Activated naive CD4-positive, alpha-beta T cell treated with anti-CD3 and anti-CD28 coated beads, Interleukin-2, amount 50 U/mL, for 24 hours (primary cell): Measurements from ENCODE around the gene ZNF462.
"Not testable (repeated sequence)": the region's sequence is repeated elsewhere in the genome, so short reads cannot be mapped to it uniquely, and the experiment has no call there.

Experiments used
- H3K27ac Mint-ChIP-seq: one replicate; pipeline ENCODE4 v1.8.0; 2021; ENCODE audit warnings: mild to moderate bottlenecking, mixed read lengths
- H3K27me3 Mint-ChIP-seq: one replicate; pipeline ENCODE4 v1.8.0; 2021; ENCODE audit warnings: mixed read lengths
- H3K36me3 Mint-ChIP-seq: one replicate; pipeline ENCODE4 v1.8.0; 2021; ENCODE audit warnings: mixed read lengths
- H3K4me1 Mint-ChIP-seq: one replicate; pipeline ENCODE4 v1.8.0; 2021; ENCODE audit warnings: mixed read lengths
- H3K4me3 Mint-ChIP-seq: one replicate; pipeline ENCODE4 v1.8.0; 2021; ENCODE audit warnings: mild to moderate bottlenecking, mixed read lengths
- H3K9me3 Mint-ChIP-seq: one replicate; pipeline ENCODE4 v1.8.0; 2021; ENCODE audit warnings: mixed read lengths

Gene ZNF462

DNA sequence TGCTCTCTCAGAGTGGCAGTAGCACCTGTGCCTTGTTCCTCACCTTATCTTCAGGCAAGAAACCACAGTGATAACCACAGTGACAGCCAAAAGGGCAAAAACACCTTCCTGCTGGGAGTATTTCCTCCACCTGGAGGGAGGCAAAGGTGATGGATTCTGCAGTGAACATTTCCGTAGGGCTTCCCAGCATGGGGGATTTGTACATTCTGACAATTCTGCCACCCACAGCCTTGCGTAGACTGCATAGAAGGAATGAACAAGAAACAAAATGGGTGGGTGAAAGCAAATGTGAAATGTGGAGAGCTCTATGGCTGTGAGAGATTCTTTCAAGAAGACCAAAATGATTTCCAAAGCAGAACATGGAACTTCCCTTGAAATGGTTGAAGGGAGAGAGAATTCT is 111.4 kb downstream of the ZNF462 start:
- H3K27ac Mint-ChIP-seq, result no peak overlapping the region
- no peaks in the 10 kb centered on the region for H3K4me1 Mint-ChIP-seq
- no peaks in the 10 kb centered on the region for H3K27me3 Mint-ChIP-seq
- H3K9me3 Mint-ChIP-seq, result no peaks in the 10 kb centered on the region
- H3K36me3 Mint-ChIP-seq, result no peaks in the 10 kb centered on the region
- no peak overlapping the region for H3K4me3 Mint-ChIP-seq

DNA sequence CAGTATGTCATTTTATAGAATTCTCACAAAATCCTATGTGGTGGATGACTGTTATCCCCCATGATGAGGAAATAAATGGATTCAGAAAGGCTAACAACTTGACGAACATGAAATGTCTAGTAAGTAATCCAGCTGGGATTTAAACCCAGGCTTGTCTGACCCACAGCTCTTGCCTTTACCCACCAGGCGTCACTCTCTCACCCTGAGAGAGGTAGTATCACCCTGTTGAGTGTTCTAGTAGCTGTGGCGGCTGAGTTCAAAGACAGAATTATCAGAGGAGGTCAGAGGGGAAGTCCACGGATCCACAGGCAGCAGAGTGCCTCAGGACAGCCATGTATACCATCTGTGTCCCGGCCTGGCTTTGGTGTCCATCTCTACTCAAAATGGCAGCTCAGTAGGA is 113.8 kb downstream of the ZNF462 start:
- Mint-ChIP-seq H3K9me3 (no peaks in the 10 kb centered on the region), H3K27ac (no peak overlapping the region), H3K4me3 (no peak overlapping the region), H3K36me3 (no peaks in the 10 kb centered on the region), H3K27me3 (no peaks in the 10 kb centered on the region), H3K4me1 (no peaks in the 10 kb centered on the region)

DNA sequence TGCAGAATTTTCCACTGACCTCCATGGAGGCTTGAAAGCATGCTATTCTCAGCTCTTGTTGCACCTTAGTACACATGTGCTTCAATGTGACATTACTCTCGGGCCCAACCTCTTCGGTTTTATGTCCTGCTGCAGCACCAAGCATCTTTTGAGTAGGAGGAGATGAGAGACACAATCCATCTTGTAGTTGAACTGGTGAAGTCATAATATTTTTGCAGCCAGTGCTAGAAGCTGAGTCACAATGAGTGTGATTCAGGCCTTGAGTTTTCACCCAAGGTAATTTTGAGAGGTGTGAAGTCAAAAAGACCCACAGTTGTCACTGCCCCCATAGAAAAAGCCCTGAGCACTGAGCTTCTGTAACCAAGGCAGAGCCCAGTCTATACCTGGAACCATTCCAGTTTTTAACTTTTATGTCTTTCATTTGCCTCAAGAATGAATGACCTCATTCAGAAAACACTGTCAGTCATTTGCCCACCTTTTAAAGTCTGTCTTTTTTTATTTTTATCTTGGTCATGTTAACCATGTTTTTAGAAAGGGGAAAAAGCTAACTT is 117.7 kb downstream of the ZNF462 start:
- no peak overlapping the region for H3K27ac Mint-ChIP-seq
- H3K4me1 Mint-ChIP-seq, result no peaks in the 10 kb centered on the region
- no peaks in the 10 kb centered on the region for H3K36me3 Mint-ChIP-seq
- H3K9me3 Mint-ChIP-seq, result no peaks in the 10 kb centered on the region
- H3K27me3 Mint-ChIP-seq, result no peaks in the 10 kb centered on the region
- H3K4me3 Mint-ChIP-seq, result no peak overlapping the region

DNA sequence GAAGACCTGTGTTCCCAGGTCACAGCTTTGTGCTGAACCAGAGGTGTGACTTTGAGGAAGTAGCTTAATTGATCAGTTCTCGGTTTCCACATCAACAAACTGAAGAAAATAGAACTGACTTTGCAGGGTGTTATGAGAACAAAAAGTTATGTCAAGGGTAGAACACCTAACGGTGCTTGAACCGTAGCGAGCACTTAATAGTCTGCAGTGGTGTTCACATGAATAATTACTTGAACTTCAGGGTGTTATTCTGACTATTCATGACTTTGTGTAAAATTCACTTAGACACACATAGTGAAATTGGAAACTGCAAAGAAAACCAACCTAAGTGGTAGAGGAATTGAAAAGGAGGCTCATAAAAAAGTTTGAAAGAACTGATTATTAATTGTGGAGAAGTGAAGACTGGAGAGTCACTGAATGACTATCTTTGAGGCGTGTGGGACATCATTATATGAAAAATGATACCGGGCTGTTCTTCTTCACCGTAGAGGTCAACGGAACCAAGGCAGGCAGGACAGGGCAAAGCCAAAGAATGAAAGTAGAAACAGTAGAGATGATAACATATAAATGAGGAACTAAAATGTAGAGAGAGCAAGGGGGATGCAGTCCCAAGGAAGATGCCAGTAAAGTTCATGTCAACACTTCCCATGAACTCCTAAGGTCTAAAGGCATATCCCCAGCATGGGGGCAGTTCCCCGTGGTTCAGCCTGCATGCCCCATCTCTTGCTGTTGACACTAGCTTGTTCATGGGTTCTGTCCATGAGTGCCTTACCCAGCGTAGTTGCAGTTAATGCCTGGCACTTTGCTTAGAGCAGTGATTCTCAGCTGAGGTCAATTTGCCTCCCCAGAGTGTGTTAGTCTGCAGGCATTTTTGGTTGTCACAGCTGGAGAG is 118.7 kb downstream of the ZNF462 start:
- H3K4me1 Mint-ChIP-seq, result no peaks in the 10 kb centered on the region
- H3K9me3 Mint-ChIP-seq, result no peaks in the 10 kb centered on the region
- H3K36me3 Mint-ChIP-seq, result no peaks in the 10 kb centered on the region
- no peak overlapping the region for H3K27ac Mint-ChIP-seq
- H3K27me3 Mint-ChIP-seq, result no peaks in the 10 kb centered on the region
- no peak overlapping the region for H3K4me3 Mint-ChIP-seq

DNA sequence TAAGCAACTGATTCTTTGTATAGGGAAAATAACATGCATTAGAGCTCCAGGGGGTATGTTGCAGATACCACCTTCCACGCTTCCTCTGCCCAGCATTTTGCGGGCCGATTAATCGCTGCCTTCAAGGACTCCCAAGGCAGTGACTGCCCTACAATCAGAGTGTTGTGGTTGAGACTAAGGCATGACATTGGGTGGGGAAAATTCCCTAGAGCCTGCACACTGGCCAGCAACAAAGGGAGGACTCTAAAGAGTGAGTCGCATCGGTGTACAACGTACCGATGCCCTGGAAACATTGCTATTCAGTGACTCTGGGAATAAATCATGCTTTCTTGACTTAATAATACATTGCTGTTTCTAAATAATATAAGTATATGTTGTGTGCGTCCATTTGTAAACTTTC is 119.7 kb downstream of the ZNF462 start:
- H3K27ac Mint-ChIP-seq, result no peak overlapping the region
- H3K4me3 Mint-ChIP-seq, result no peak overlapping the region
- H3K4me1 Mint-ChIP-seq, result no peaks in the 10 kb centered on the region
- H3K36me3 Mint-ChIP-seq, result no peaks in the 10 kb centered on the region
- H3K9me3 Mint-ChIP-seq, result no peaks in the 10 kb centered on the region
- no peaks in the 10 kb centered on the region for H3K27me3 Mint-ChIP-seq

DNA sequence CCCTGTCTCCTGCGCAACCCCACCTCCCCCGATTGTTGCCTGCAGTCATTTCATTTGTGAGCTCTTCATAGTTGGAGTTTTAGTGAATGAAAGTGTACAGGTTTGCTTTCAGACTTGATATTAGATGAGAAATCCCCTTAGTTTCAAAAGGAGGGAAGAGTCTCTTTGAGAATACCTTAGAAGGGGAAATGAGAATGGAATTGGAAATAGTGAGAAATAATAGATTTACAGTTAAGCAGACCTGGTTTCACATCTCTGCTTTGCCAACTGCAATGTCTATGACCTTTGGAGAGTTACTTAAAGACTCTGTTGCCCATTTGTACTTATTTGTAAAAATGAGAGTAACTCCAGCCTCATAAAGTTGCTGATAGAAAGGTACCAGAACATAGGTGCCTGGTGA is 120.4 kb downstream of the ZNF462 start:
- Mint-ChIP-seq H3K27me3 (no peaks in the 10 kb centered on the region), H3K9me3 (peaks cover 4% of the 10 kb centered on the region), H3K27ac (no peak overlapping the region), H3K4me3 (no peak overlapping the region), H3K36me3 (no peaks in the 10 kb centered on the region), H3K4me1 (no peaks in the 10 kb centered on the region)

DNA sequence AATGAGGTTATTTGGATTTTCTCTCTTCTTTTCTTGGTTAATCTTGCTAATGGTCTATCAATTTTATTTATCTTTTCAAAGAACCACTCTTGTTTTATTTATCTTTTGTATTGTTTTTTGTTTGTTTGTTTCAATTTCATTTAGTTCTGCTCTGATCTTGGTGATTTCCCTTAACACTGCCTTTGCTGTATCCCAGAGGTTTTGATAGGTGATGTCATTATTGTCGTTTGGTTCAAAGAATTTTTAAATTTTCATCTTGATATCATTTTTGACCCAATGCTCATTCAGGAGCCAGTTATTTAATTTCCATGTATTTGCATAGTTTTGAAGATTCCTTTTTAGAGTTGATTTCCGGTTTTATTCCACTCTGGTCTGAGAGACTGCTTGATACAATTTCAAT is 126.9 kb downstream of the ZNF462 start:
- not testable (repeated sequence) for H3K36me3 Mint-ChIP-seq, H3K4me3 Mint-ChIP-seq, H3K4me1 Mint-ChIP-seq, H3K27ac Mint-ChIP-seq, H3K27me3 Mint-ChIP-seq
- peaks cover 11% of the 10 kb centered on the region for H3K9me3 Mint-ChIP-seq

DNA sequence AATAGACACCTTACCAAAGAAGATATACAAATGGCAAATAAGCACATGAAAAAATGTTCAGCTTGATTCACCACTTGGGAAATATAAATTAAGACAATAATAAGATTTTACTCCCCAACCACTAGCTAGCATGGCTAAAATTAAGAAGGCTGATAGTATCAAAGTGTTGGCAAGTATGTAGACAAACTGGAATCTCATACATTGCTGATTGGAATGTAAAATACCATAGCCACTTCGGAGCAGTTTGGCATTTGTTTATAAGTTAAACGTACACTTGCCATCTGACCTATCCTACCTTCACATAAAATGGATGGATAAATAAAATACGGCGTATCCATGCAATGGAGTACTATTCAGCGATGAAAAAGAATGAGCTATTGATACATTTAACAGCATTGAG is 129.2 kb downstream of the ZNF462 start:
- Mint-ChIP-seq H3K27ac (no peak overlapping the region), H3K36me3 (no peaks in the 10 kb centered on the region), H3K4me1 (no peaks in the 10 kb centered on the region), H3K9me3 (peaks cover 15% of the 10 kb centered on the region), H3K4me3 (no peak overlapping the region), H3K27me3 (peaks cover 10% of the 10 kb centered on the region)

DNA sequence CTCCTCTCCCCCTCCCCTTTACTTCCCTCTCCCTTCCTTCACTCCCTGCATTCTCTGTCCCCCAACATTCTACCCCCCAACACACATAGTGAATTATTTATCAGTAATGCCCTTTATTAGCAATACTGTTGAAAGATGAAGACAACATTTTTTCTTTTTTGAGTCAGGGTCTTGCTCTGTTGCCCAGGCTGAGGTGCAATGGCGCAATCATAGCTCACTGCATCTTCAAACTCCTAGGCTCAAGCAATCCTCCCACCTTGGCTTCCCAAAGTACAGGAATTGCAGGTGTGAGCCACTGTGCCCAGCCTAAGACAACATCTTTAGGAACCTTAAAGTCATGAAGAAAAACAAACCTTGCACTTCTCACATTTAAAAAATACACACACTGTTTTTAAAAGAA is 130.6 kb downstream of the ZNF462 start:
- Mint-ChIP-seq H3K4me1 (no peaks in the 10 kb centered on the region), H3K27me3 (peaks cover 10% of the 10 kb centered on the region), H3K4me3 (no peak overlapping the region), H3K36me3 (no peaks in the 10 kb centered on the region), H3K27ac (no peak overlapping the region), H3K9me3 (peaks cover 12% of the 10 kb centered on the region)

DNA sequence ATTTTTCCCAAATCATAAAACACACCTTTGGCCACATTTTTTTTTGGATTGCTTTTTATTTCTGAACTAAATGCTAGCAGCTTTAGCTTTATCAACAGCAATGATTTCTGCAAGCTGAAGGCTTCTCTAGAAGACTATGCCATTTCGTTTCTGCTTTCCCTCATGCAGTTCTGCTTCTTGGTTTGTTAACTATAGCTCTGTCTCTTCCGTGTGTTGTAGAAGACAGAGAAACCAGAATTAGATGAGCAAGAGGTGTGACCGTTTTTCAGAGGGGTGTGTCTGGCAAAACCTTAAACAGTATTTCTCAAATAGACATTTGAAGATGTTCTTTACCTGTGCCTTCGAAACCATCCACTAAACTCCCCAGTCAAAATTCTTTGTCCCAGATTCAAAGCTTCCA is 131.5 kb downstream of the ZNF462 start:
- no peaks in the 10 kb centered on the region for H3K4me1 Mint-ChIP-seq
- H3K36me3 Mint-ChIP-seq, result no peaks in the 10 kb centered on the region
- H3K27ac Mint-ChIP-seq, result no peak overlapping the region
- H3K9me3 Mint-ChIP-seq, result peaks cover 12% of the 10 kb centered on the region
- H3K27me3 Mint-ChIP-seq, result peaks cover 8% of the 10 kb centered on the region
- no peak overlapping the region for H3K4me3 Mint-ChIP-seq

DNA sequence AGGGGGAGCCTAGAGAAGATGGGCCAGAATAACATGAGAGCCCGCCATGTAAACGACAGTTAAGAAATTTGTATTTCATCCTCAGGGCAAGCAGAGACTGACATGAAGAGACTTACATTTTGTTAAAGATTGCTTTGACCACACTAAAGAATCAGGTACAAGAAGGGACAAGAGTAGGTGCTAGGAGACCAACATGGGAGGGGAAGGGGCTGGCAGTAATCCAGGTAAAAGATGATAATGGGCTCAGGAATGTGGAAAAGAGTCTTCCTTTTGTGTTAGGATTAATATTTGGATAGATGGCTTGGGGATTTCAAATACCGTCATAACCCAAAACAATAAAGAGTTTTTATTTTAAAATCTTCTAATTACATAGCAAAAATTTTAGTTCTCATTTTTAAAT is 137.3 kb downstream of the ZNF462 start:
- H3K9me3 Mint-ChIP-seq, result peaks cover 4% of the 10 kb centered on the region
- H3K27ac Mint-ChIP-seq, result no peak overlapping the region
- H3K27me3 Mint-ChIP-seq, result no peaks in the 10 kb centered on the region
- no peak overlapping the region for H3K4me3 Mint-ChIP-seq
- no peaks in the 10 kb centered on the region for H3K36me3 Mint-ChIP-seq
- no peaks in the 10 kb centered on the region for H3K4me1 Mint-ChIP-seq

DNA sequence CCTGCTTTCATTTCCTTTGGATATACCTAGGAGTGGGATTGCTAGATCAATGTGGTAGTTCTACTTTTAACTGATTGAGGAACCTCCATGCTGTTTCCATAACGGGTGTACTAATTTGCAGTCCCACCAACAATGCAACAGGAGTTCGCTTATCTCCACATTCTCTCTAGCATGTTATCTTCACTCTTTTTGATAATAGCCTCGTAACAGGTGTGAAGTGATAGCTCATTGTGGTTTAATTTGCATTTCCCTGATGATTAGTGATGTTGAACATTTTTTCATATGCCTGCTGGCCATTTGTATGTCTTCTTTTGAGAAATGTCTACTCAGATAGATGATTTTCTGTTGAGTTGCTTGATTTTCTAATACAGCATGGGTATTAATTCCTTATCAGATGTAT is 142.2 kb downstream of the ZNF462 start:
- H3K27me3 Mint-ChIP-seq, result peaks cover 4% of the 10 kb centered on the region
- H3K36me3 Mint-ChIP-seq, result no peaks in the 10 kb centered on the region
- peaks cover 7% of the 10 kb centered on the region for H3K9me3 Mint-ChIP-seq
- no peak overlapping the region for H3K27ac Mint-ChIP-seq
- no peak overlapping the region for H3K4me3 Mint-ChIP-seq
- H3K4me1 Mint-ChIP-seq, result no peaks in the 10 kb centered on the region

DNA sequence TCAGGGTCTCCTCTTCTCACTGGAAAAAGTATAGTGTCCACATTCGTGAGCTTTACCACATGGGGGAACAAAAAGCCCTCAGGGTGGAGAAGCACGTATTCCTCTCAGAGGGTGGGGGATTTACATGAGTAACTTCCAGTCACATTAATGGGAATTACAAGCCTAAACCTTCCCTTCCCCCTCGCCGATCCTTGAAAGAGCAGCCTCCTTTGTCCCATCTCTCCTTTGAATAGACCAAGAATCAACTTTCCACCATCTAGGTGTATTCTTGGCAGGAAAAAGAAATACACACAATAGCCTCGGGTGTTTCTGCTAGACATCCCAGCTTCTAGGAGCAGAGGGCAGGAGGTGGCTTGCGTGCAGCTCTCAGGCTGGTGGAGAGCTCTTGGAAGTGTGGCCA is 144.4 kb downstream of the ZNF462 start:
- H3K4me1 Mint-ChIP-seq, result no peaks in the 10 kb centered on the region

DNA sequence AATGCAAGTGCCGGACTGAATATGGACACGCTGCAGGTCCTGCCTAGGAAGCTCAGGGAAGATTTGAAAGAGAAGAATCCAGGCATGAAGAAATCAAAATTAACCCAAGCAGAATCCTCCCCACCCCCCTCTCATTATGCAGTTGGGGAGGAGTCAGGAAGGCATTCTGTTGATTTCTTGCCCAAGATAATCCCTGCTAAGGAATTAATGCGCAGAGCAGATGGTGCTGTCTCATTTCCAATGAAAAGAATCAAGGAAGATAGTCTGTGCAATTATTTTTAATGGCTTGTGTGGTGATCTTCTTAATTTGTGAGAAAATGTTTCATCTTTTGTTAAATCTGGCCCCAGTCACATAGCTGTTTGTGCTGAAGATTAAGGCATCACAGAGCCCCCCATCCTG is 145.0 kb downstream of the ZNF462 start:
- Mint-ChIP-seq H3K36me3 (no peaks in the 10 kb centered on the region), H3K4me3 (no peak overlapping the region), H3K27ac (no peak overlapping the region), H3K9me3 (peaks cover 14% of the 10 kb centered on the region), H3K4me1 (no peaks in the 10 kb centered on the region), H3K27me3 (peaks cover 6% of the 10 kb centered on the region)

More for the DNA sequence above, 144.4 kb downstream of the ZNF462 start:
- Mint-ChIP-seq H3K27me3 (peaks cover 6% of the 10 kb centered on the region), H3K4me3 (no peak overlapping the region), H3K36me3 (no peaks in the 10 kb centered on the region), H3K27ac (no peak overlapping the region), H3K9me3 (peaks cover 14% of the 10 kb centered on the region)

DNA sequence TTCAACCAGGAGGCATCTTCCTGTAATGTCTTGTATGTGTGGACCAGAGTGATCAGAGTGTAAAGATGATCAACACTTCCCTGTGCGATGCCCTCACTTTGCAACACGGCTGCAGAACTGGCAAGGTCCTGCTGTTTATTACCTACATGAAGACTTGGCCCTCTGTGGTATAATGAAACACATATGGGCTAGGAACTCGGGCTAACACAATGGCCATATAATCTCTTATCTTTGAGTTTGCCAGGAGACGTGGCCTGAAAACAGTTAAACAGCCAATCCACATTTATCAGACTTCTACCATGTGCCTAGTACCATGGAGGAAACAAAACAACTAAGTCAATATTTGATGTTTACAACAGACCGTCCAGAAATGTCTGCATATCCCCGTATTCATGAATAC is 145.5 kb downstream of the ZNF462 start:
- peaks cover 14% of the 10 kb centered on the region for H3K9me3 Mint-ChIP-seq
- no peak overlapping the region for H3K27ac Mint-ChIP-seq
- no peaks in the 10 kb centered on the region for H3K36me3 Mint-ChIP-seq
- H3K4me3 Mint-ChIP-seq, result no peak overlapping the region
- peaks cover 6% of the 10 kb centered on the region for H3K27me3 Mint-ChIP-seq
- H3K4me1 Mint-ChIP-seq, result no peaks in the 10 kb centered on the region

DNA sequence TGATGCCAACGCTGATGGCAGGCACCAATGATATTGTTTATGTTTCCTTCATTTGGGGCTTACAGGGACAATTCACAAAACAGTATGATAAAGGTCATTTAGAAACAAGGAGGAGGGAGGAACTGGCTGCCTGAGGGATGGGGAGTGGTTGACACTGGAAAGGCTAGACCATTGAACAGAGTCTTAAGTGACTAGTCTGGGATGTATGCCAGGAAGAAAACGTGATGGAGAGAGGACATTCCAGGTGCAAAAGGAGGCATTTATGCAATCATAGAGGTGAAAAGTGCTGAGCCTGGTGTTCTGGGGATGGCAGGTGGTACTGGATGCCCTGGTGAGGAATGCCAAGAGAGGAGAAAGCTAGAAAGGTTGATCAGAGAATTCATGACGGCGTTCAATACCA is 153.4 kb downstream of the ZNF462 start:
- peaks cover 2% of the 10 kb centered on the region for H3K27me3 Mint-ChIP-seq
- no peaks in the 10 kb centered on the region for H3K4me1 Mint-ChIP-seq
- H3K27ac Mint-ChIP-seq, result no peak overlapping the region
- H3K9me3 Mint-ChIP-seq, result peaks cover 7% of the 10 kb centered on the region
- no peaks in the 10 kb centered on the region for H3K36me3 Mint-ChIP-seq
- H3K4me3 Mint-ChIP-seq, result no peak overlapping the region
